HG03103 (cell line): ENCODE measurements around the gene WNT2.
A peak's percentile ranks its signal among the peaks of the same experiment; 100 is the strongest.

Source experiments
- ATAC-seq: cut with Tn5 transposase; IDR thresholded peaks from one replicate; pipeline ENCODE4 v1.9.1; 2021; ENCODE audit warnings: low read depth; ENCODE audit not compliant: unreplicated experiment

WNT2 gene

GRCh38 chr7:117322741-117323304 is at the start of gene WNT2:
WNT2 (minus strand) TSS chr7:117323058; CDS start chr7:117322989, 69 bp downstream.
- no peak for ATAC-seq

GRCh38 chr7:117372073-117372472 is 49.2 kb upstream of the WNT2 start:
- no peak for ATAC-seq

- no peak for ATAC-seq
Measured at GRCh38 chr7:117364339-117365080, 41.7 kb upstream of the WNT2 start.

GRCh38 chr7:117362294-117362888 is 39.5 kb upstream of the WNT2 start:
- ATAC-seq, result no peak

GRCh38 chr7:117350027-117350426 is 27.2 kb upstream of the WNT2 start:
- no peak for ATAC-seq

- ATAC-seq, result no peak
Measured at GRCh38 chr7:117349570-117349969, 26.7 kb upstream of the WNT2 start.

- ATAC-seq, result peak; percentile 84
Measured at GRCh38 chr7:117347962-117348672, 25.3 kb upstream of the WNT2 start.

GRCh38 chr7:117347480-117347879 is 24.6 kb upstream of the WNT2 start:
- no peak for ATAC-seq

GRCh38 chr7:117346161-117346560 is 23.3 kb upstream of the WNT2 start:
- ATAC-seq, result no peak

GRCh38 chr7:117338020-117338419 is 15.2 kb upstream of the WNT2 start:
- no peak for ATAC-seq

GRCh38 chr7:117333168-117333567 is 10.3 kb upstream of the WNT2 start:
- no peak for ATAC-seq

GRCh38 chr7:117332031-117332430 is 9.2 kb upstream of the WNT2 start:
- ATAC-seq, result no peak

- no peak for ATAC-seq
Measured at GRCh38 chr7:117325836-117326235, 3.0 kb upstream of the WNT2 start.

- no peak for ATAC-seq
Measured at GRCh38 chr7:117324960-117325359, 2.1 kb upstream of the WNT2 start.

GRCh38 chr7:117323851-117324711 is 1.2 kb upstream of the WNT2 start:
- no peak for ATAC-seq

GRCh38 chr7:117323305-117323850 is 520 bp upstream of the WNT2 start:
- ATAC-seq, result no peak

- ATAC-seq, result no peak
Measured at GRCh38 chr7:117320523-117320922, 2.3 kb downstream of the WNT2 start.

- ATAC-seq, result no peak
Measured at GRCh38 chr7:117319181-117319580, 3.7 kb downstream of the WNT2 start.

- ATAC-seq, result no peak
Measured at GRCh38 chr7:117313582-117313981, 9.3 kb downstream of the WNT2 start.
